ENCODE results near the gene CREB3L2.
"Not testable (repeated sequence)": the region's sequence is repeated elsewhere in the genome, so short reads cannot be mapped to it uniquely, and the experiment has no call there.

CREB3L2 gene

GRCh38 chr7:137923380-137923779, 78.5 kb downstream of the CREB3L2 start:
- Histone ChIP-seq H3K27ac (ENCODE audit: low read length) (no peak overlapping the region), H3K27me3 (ENCODE audit: control insufficient read depth, insufficient read depth, low read length) (no peaks in the 10 kb centered on the region), H3K4me1 (ENCODE audit: control insufficient read depth, insufficient read depth, low read length) (peaks cover 3% of the 10 kb centered on the region), H3K36me3 (ENCODE audit: control insufficient read depth, insufficient read depth, low read length) (no peaks in the 10 kb centered on the region), H3K9me3 (ENCODE audit: control insufficient read depth, insufficient read depth, low read length) (no peaks in the 10 kb centered on the region; the same call in 1 of the 2 replicates), H3K4me3 (ENCODE audit: low read length) (no peak overlapping the region)
- DNase-seq (ENCODE audit: low read depth, low spot score): no peak
- no CpG with 5 or more reads among the region's 5 CpGs for WGBS (ENCODE audit: insufficient coverage, insufficient read length)

DNA sequence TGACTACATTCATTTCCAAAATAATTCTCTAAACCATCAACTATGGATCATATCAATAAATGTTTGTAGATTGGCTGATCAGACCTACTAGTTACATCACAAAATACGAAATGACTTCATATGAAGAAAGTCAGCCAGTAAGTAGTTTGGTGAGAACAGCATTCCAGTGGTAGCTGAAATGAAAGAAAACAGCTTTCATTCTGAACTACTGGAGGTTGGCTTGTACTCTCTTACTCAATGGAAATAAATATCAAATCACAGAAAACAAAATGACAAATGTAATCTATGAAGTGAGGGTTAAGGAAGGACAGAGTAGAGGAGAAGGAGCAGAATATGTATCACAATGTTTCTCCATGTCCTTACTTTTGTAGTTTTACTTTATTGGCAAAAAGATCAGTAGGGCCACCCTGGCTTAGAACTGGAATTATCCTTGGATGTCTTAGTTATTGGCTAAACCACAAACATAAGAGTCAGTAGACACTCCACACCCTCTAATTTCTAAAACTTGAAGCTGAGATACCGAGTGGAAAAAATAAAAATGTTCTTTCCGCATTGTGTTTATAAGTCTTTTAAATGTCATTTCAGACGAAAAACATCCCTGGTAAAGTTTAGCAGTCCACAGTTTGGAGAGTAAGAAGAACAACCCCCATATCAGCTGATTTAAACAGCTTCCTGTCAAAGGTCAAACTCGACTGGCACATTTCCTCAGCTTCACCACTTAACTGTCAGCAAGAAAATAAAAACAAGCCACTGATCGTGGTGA, 81.1 kb downstream of the CREB3L2 start:
- Histone ChIP-seq H3K27me3 (ENCODE audit: control insufficient read depth, insufficient read depth, low read length) (no peaks in the 10 kb centered on the region), H3K9me3 (ENCODE audit: control insufficient read depth, insufficient read depth, low read length) (no peaks in the 10 kb centered on the region; the same call in 1 of the 2 replicates), H3K4me3 (ENCODE audit: low read length) (no peak overlapping the region), H3K4me1 (ENCODE audit: control insufficient read depth, insufficient read depth, low read length) (peaks cover 5% of the 10 kb centered on the region), H3K36me3 (ENCODE audit: control insufficient read depth, insufficient read depth, low read length) (no peaks in the 10 kb centered on the region; the same call in 1 of the 2 replicates), H3K27ac (ENCODE audit: low read length) (no peak overlapping the region)
- WGBS (ENCODE audit: insufficient coverage, insufficient read length): no CpG with 5 or more reads among the region's 6 CpGs
- DNase-seq (ENCODE audit: low read depth, low spot score): no peak

- Histone ChIP-seq H3K4me3 (ENCODE audit: low read length) (no peak overlapping the region), H3K4me1 (ENCODE audit: control insufficient read depth, insufficient read depth, low read length) (peaks cover 5% of the 10 kb centered on the region), H3K36me3 (ENCODE audit: control insufficient read depth, insufficient read depth, low read length) (no peaks in the 10 kb centered on the region; the same call in 1 of the 2 replicates), H3K9me3 (ENCODE audit: control insufficient read depth, insufficient read depth, low read length) (no peaks in the 10 kb centered on the region; the same call in 1 of the 2 replicates), H3K27me3 (ENCODE audit: control insufficient read depth, insufficient read depth, low read length) (no peaks in the 10 kb centered on the region), H3K27ac (ENCODE audit: low read length) (no peak overlapping the region)
- WGBS (ENCODE audit: insufficient coverage, insufficient read length): no CpG with 5 or more reads among the region's 1 CpG
- DNase-seq (ENCODE audit: low read depth, low spot score): no peak
Measured at GRCh38 chr7:137919987-137920386, 81.9 kb downstream of the CREB3L2 start.

DNA sequence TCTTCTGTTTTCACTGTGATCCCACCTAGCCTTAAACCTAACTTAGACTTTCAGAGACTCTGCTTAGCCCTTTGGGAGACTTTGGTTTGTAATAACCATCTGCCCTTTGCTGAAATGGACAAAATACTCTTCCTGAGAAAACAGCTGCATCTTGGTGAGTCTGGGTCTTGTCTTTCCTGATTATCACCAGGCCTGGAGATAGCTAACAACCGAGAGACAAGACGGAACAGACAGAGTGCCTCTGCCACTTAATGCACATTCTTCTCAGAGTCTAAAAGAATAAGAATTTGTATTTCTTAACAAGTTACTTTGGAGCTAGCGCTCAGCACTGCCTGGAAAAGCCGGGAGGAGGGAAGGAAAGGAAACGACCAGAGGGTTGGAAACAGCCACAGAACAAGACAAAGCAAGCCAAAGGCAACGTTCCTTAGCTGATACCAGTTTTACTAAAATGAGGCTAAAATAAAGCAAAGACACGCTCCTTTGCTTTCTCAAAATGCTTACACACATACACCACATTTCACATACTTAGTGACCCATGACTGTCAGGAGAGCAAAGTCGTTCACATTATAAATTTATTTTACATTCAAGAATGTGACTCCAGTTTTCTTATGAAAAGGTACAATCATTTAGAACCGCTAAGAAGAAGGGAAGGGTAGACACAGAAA, 84.8 kb downstream of the CREB3L2 start:
- DNase-seq (ENCODE audit: low read depth, low spot score): no peak
- Histone ChIP-seq H3K27ac (ENCODE audit: low read length) (no peak overlapping the region), H3K9me3 (ENCODE audit: control insufficient read depth, insufficient read depth, low read length) (no peaks in the 10 kb centered on the region), H3K36me3 (ENCODE audit: control insufficient read depth, insufficient read depth, low read length) (no peaks in the 10 kb centered on the region; the same call in 1 of the 2 replicates), H3K27me3 (ENCODE audit: control insufficient read depth, insufficient read depth, low read length) (no peaks in the 10 kb centered on the region), H3K4me3 (ENCODE audit: low read length) (no peak overlapping the region), H3K4me1 (ENCODE audit: control insufficient read depth, insufficient read depth, low read length) (peaks cover 5% of the 10 kb centered on the region)
- WGBS (ENCODE audit: insufficient coverage, insufficient read length): no CpG with 5 or more reads among the region's 9 CpGs

GRCh38 chr7:137916564-137916963, 85.3 kb downstream of the CREB3L2 start:
- no peak overlapping the region for H3K27ac ChIP-seq (ENCODE audit: low read length)
- 100% methylated on average over 4 of the region's 8 CpGs for WGBS (ENCODE audit: insufficient coverage, insufficient read length)
- no peaks in the 10 kb centered on the region for H3K9me3 ChIP-seq (ENCODE audit: control insufficient read depth, insufficient read depth, low read length)
- peaks cover 5% of the 10 kb centered on the region for H3K4me1 ChIP-seq (ENCODE audit: control insufficient read depth, insufficient read depth, low read length)
- no peak for DNase-seq (ENCODE audit: low read depth, low spot score)
- H3K36me3 ChIP-seq (ENCODE audit: control insufficient read depth, insufficient read depth, low read length): no peaks in the 10 kb centered on the region; the same call in 1 of the 2 replicates
- no peak overlapping the region for H3K4me3 ChIP-seq (ENCODE audit: low read length)
- H3K27me3 ChIP-seq (ENCODE audit: control insufficient read depth, insufficient read depth, low read length): no peaks in the 10 kb centered on the region

DNA sequence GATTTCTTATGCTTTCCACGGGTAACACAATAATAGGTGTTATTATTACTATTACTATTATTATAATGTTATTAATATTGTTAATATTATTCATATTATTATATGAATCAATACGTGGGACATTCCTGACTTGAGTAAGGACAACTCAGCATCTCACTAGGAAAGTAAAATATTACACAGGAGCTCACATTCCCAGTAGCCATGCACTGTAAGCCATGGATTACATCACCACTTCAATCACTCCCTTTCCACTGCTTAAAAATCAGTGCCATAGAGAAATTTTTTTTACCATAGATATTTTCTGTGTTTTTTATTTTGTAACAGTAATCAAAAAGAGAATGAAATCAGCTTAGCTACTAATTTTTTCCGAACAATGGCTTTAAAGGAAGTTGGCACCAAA, 86.6 kb downstream of the CREB3L2 start:
- Histone ChIP-seq H3K4me1 (ENCODE audit: control insufficient read depth, insufficient read depth, low read length) (peaks cover 4% of the 10 kb centered on the region), H3K36me3 (ENCODE audit: control insufficient read depth, insufficient read depth, low read length) (no peaks in the 10 kb centered on the region; the same call in 1 of the 2 replicates), H3K4me3 (ENCODE audit: low read length) (no peak overlapping the region), H3K27me3 (ENCODE audit: control insufficient read depth, insufficient read depth, low read length) (no peaks in the 10 kb centered on the region), H3K9me3 (ENCODE audit: control insufficient read depth, insufficient read depth, low read length) (no peaks in the 10 kb centered on the region), H3K27ac (ENCODE audit: low read length) (no peak overlapping the region)
- WGBS (ENCODE audit: insufficient coverage, insufficient read length): no CpG with 5 or more reads among the region's 3 CpGs
- DNase-seq (ENCODE audit: low read depth, low spot score): no peak

DNA sequence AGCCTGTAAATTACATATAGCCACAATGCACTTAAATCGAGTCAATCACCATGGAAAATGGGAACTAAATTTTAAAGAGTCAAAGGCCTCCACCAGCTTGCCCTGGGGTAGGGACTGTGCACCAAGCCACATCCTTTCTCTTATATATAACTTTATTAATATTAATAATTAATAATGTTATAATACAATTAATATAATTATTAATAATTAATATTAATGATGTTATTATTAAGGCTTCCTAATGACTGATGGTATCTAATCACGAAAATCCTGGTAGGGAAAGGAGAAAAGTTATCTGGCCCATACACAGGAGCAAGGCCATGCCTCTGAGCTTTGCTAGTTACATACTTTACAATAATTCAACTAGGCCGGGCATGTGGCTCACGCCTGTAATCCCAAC, 87.9 kb downstream of the CREB3L2 start:
- Histone ChIP-seq H3K4me3 (ENCODE audit: low read length) (no peak overlapping the region), H3K9me3 (ENCODE audit: control insufficient read depth, insufficient read depth, low read length) (no peaks in the 10 kb centered on the region), H3K27ac (ENCODE audit: low read length) (no peak overlapping the region), H3K36me3 (ENCODE audit: control insufficient read depth, insufficient read depth, low read length) (no peaks in the 10 kb centered on the region; the same call in 1 of the 2 replicates), H3K4me1 (ENCODE audit: control insufficient read depth, insufficient read depth, low read length) (0 out of 2 replicates have a peak, but pooled peaks cover 2% of the 10 kb centered on the region), H3K27me3 (ENCODE audit: control insufficient read depth, insufficient read depth, low read length) (no peaks in the 10 kb centered on the region)
- WGBS (ENCODE audit: insufficient coverage, insufficient read length): no CpG with 5 or more reads among the region's 4 CpGs
- no peak for DNase-seq (ENCODE audit: low read depth, low spot score)

- no peak overlapping the region for H3K4me3 ChIP-seq (ENCODE audit: low read length)
- no CpG with 5 or more reads among the region's 11 CpGs for WGBS (ENCODE audit: insufficient coverage, insufficient read length)
- DNase-seq (ENCODE audit: low read depth, low spot score): no peak
- no peaks in the 10 kb centered on the region; the same call in none of the 2 replicates for H3K9me3 ChIP-seq (ENCODE audit: control insufficient read depth, insufficient read depth, low read length)
- no peaks in the 10 kb centered on the region; the same call in 1 of the 2 replicates for H3K27me3 ChIP-seq (ENCODE audit: control insufficient read depth, insufficient read depth, low read length)
- no peaks in the 10 kb centered on the region for H3K4me1 ChIP-seq (ENCODE audit: control insufficient read depth, insufficient read depth, low read length)
- peaks cover 7% of the 10 kb centered on the region; the same call in 1 of the 2 replicates for H3K36me3 ChIP-seq (ENCODE audit: control insufficient read depth, insufficient read depth, low read length)
- no peak overlapping the region for H3K27ac ChIP-seq (ENCODE audit: low read length)
Measured at GRCh38 chr7:137909042-137909441, 92.8 kb downstream of the CREB3L2 start.

GRCh38 chr7:137908106-137908505, 93.8 kb downstream of the CREB3L2 start:
- Histone ChIP-seq H3K27ac (ENCODE audit: low read length) (no peak overlapping the region), H3K9me3 (ENCODE audit: control insufficient read depth, insufficient read depth, low read length) (no peaks in the 10 kb centered on the region; the same call in none of the 2 replicates), H3K27me3 (ENCODE audit: control insufficient read depth, insufficient read depth, low read length) (no peaks in the 10 kb centered on the region; the same call in 1 of the 2 replicates), H3K36me3 (ENCODE audit: control insufficient read depth, insufficient read depth, low read length) (peaks cover 7% of the 10 kb centered on the region; the same call in 1 of the 2 replicates), H3K4me1 (ENCODE audit: control insufficient read depth, insufficient read depth, low read length) (no peaks in the 10 kb centered on the region), H3K4me3 (ENCODE audit: low read length) (no peak overlapping the region)
- no CpG with 5 or more reads among the region's 9 CpGs for WGBS (ENCODE audit: insufficient coverage, insufficient read length)
- DNase-seq (ENCODE audit: low read depth, low spot score): no peak

DNA sequence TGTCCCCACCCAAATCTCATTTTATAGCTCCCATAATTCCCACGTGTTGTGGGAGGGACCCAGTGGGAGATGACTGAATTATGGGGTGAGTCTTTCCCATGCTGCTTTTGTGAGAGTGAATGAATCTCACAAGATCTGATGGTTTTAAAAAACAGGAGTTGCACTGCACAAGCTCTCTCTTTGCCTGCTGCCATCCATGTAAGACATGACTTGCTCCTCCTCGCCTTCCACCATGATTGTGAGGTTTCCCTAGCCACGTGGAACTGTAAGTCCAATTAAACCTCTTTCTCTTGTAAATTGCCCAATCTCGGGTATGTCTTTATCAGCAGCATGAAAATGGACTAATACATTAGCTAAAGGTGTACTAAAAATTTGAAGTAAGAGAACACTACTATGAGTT, 95.2 kb downstream of the CREB3L2 start:
- not testable (repeated sequence) for H3K36me3 ChIP-seq (ENCODE audit: control insufficient read depth, insufficient read depth, low read length); H3K27me3 ChIP-seq (ENCODE audit: control insufficient read depth, insufficient read depth, low read length); H3K9me3 ChIP-seq (ENCODE audit: control insufficient read depth, insufficient read depth, low read length); H3K27ac ChIP-seq (ENCODE audit: low read length); DNase-seq (ENCODE audit: low read depth, low spot score); H3K4me3 ChIP-seq (ENCODE audit: low read length); H3K4me1 ChIP-seq (ENCODE audit: control insufficient read depth, insufficient read depth, low read length)
- WGBS (ENCODE audit: insufficient coverage, insufficient read length): no CpG with 5 or more reads among the region's 4 CpGs
